ENCODE results near the gene OLFML2B. TPM values are rescaled to one million over a fixed set of nuclear protein-coding genes. Genes with fewer than 3 reads are reported as not detected.

OLFML2B gene
- total RNA-seq, 2 donors from 2014 or later: 0.75 to 1.00 TPM

- H3K4me3 Mint-ChIP-seq: no peak overlapping the region
- Histone ChIP-seq H3K9ac (ENCODE audit: extremely low read depth, low read length, poor library complexity, severe bottlenecking) (no peak overlapping the region), H3K27me3 (ENCODE audit: control insufficient read depth, insufficient read depth, low read length, poor library complexity, severe bottlenecking) (no peaks in the 10 kb centered on the region), H3K9me3 (ENCODE audit: control insufficient read depth, low read length) (no peaks in the 10 kb centered on the region), H3K4me1 (ENCODE audit: control insufficient read depth, insufficient read depth, low read length) (no peaks in the 10 kb centered on the region), H3K27ac (ENCODE audit: low read depth, low read length) (no peak overlapping the region), H3K4me3 (ENCODE audit: low read length) (no peak overlapping the region), H3K36me3 (ENCODE audit: control insufficient read depth, insufficient read depth, low read length) (no peaks in the 10 kb centered on the region)
- H3K36me3 Mint-ChIP-seq (ENCODE audit: low read depth): no peaks in the 10 kb centered on the region
- DNase-seq: no peak
- peaks cover 5% of the 10 kb centered on the region for H3K27me3 Mint-ChIP-seq (ENCODE audit: insufficient read depth)
- no peaks in the 10 kb centered on the region for H3K9me3 Mint-ChIP-seq
- peaks cover 2% of the 10 kb centered on the region for H3K4me1 Mint-ChIP-seq
- 89% methylated on average over 4 to 6 of the region's 6 CpGs for WGBS, 2 experiments (ENCODE audit: insufficient coverage in 1 of 2, insufficient read length in 1 of 2)
- H3K27ac Mint-ChIP-seq: no peak overlapping the region
- no peak for TF ChIP-seq CTCF (conservative IDR thresholded peaks at IDR 0.05)
Observed at GRCh38 chr1:161970036-161970435, 53.6 kb downstream of the OLFML2B start.

DNA sequence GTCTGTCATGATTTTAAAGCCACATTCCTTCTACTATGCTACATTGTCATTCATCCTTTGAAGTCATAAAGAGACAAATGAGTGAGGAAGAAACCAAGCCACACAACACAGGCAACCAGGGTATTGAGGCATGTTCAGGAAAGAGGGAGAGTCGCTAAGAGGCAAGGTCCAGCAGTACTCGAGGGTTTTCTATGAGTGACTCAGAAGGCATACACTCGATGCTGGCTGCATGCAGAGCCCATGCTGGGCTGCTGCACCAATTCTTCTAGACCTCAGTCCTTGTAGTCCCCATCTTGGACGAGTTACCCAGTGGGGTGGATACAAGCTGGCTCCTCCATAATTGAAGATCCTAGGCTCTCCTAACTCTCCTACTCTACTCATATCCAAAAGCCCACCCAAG is 57.6 kb downstream of the OLFML2B start:
- Mint-ChIP-seq H3K4me1 (peaks cover 5% of the 10 kb centered on the region), H3K4me3 (no peak overlapping the region), H3K27me3 (ENCODE audit: insufficient read depth) (no peaks in the 10 kb centered on the region), H3K27ac (no peak overlapping the region), H3K9me3 (no peaks in the 10 kb centered on the region), H3K36me3 (ENCODE audit: low read depth) (no peaks in the 10 kb centered on the region)
- Histone ChIP-seq H3K4me1 (ENCODE audit: control insufficient read depth, insufficient read depth, low read length) (no peaks in the 10 kb centered on the region), H3K36me3 (ENCODE audit: control insufficient read depth, insufficient read depth, low read length) (no peaks in the 10 kb centered on the region), H3K27me3 (ENCODE audit: control insufficient read depth, insufficient read depth, low read length, poor library complexity, severe bottlenecking) (no peaks in the 10 kb centered on the region), H3K4me3 (ENCODE audit: low read length) (no peak overlapping the region), H3K9ac (ENCODE audit: extremely low read depth, low read length, poor library complexity, severe bottlenecking) (no peak overlapping the region), H3K27ac (ENCODE audit: low read depth, low read length) (no peak overlapping the region), H3K9me3 (ENCODE audit: control insufficient read depth, low read length) (no peaks in the 10 kb centered on the region)
- WGBS, 2 experiments (ENCODE audit: insufficient coverage in 1 of 2, insufficient read length in 1 of 2): 71 to 80% methylated on average over 3 to 4 of the region's 4 CpGs
- DNase-seq: peak; percentile 26
- TF ChIP-seq CTCF (conservative IDR thresholded peaks at IDR 0.05): no peak

- H3K36me3 Mint-ChIP-seq (ENCODE audit: low read depth): peaks cover 6% of the 10 kb centered on the region
- WGBS, 2 experiments (ENCODE audit: insufficient coverage in 1 of 2, insufficient read length in 1 of 2): 78 to 87% methylated on average over 5 to 8 of the region's 8 CpGs
Observed at GRCh38 chr1:161962091-161962887, 61.4 kb downstream of the OLFML2B start.

More at GRCh38 chr1:161962091-161962887, 61.4 kb downstream of the OLFML2B start:
- Histone ChIP-seq H3K27ac (ENCODE audit: low read depth, low read length) (peak overlapping the region; percentile 47), H3K27me3 (ENCODE audit: control insufficient read depth, insufficient read depth, low read length, poor library complexity, severe bottlenecking) (no peaks in the 10 kb centered on the region), H3K4me1 (ENCODE audit: control insufficient read depth, insufficient read depth, low read length) (no peaks in the 10 kb centered on the region), H3K9ac (ENCODE audit: extremely low read depth, low read length, poor library complexity, severe bottlenecking) (no peak overlapping the region), H3K36me3 (ENCODE audit: control insufficient read depth, insufficient read depth, low read length) (no peaks in the 10 kb centered on the region), H3K4me3 (ENCODE audit: low read length) (no peak overlapping the region), H3K9me3 (ENCODE audit: control insufficient read depth, low read length) (no peaks in the 10 kb centered on the region)
- DNase-seq: peak; percentile 35
- Mint-ChIP-seq H3K4me1 (peaks cover 15% of the 10 kb centered on the region), H3K27ac (no peak overlapping the region), H3K9me3 (no peaks in the 10 kb centered on the region), H3K27me3 (ENCODE audit: insufficient read depth) (no peaks in the 10 kb centered on the region), H3K4me3 (no peak overlapping the region)
- no peak for TF ChIP-seq CTCF (conservative IDR thresholded peaks at IDR 0.05)
